Endothelial cell of umbilical vein (primary cell): Measurements from ENCODE around the gene ZNF821. TPM values are rescaled to one million over a fixed set of nuclear protein-coding genes. Genes with fewer than 3 reads are reported as not detected.

Experiments used
- BruUV-seq: library from RNA; stranded (reverse); fragments of 400-500 nt; replicated peaks from 2 replicates; lab custom pipeline; 2021; lab: Mats Ljungman, UMichigan
- CTCF ChIA-PET: fragments of 300-600, 350-600 bp; sonication (Branson Sonifier 250); formaldehyde crosslinking; loops from one replicate; lab custom pipeline; 2021; ENCODE audit warnings: antibody characterized with exemption, inconsistent platforms; lab: Charles Lee
- POLR2A ChIA-PET: fragments of 300-600, 350-600 bp; sonication (Branson Sonifier 250); formaldehyde crosslinking; loops from one replicate; lab custom pipeline; 2021; ENCODE audit warnings: antibody characterized with exemption, inconsistent platforms; lab: Charles Lee
- DNase-seq: peaks from one replicate; pipeline ENCODE4 v3.0.0-alpha.2; 2011; ENCODE audit warnings: low read depth, low spot score
- FAIRE-seq: peaks from 2 replicates; lab custom pipeline; 2011; peaks lifted over from hg19 to GRCh38; lab: Jason Lieb, UNC
- H2AFZ ChIP-seq: 2 replicates; pipeline ENCODE4 v1.6.0; 2012; ENCODE audit warnings: low read depth, low read length, control low read depth, inconsistent platforms
- H3K27ac ChIP-seq: 2 replicates; pipeline ENCODE4 v1.5.1; 2011; ENCODE audit warnings: low read depth, mild to moderate bottlenecking, control low read depth, low read length, moderate library complexity; ENCODE audit not compliant: insufficient read depth
- H3K27me3 ChIP-seq, 2 experiments: 2 replicates each; pipeline versions ENCODE4 v1.6.0 to v1.6.1; 2011; ENCODE audit warnings: low read length in 2 of 2, mixed read lengths in 1 of 2; ENCODE audit not compliant: control insufficient read depth in 2 of 2, insufficient read depth in 2 of 2
- H3K36me3 ChIP-seq, 2 experiments: 2 replicates in 1 of 2; 3 replicates in 1 of 2; pipeline ENCODE4 v1.5.1; 2011; ENCODE audit warnings: low read length in 2 of 2, mild to moderate bottlenecking in 1 of 2, moderate library complexity in 1 of 2; ENCODE audit not compliant: control insufficient read depth in 2 of 2, insufficient read depth in 2 of 2; ENCODE audit errors: extremely low read depth in 1 of 2
- H3K4me1 ChIP-seq: 3 replicates; pipeline ENCODE4 v1.5.1; 2011; ENCODE audit warnings: mild to moderate bottlenecking, low read length; ENCODE audit not compliant: control insufficient read depth, insufficient read depth; ENCODE audit errors: extremely low read depth
- H3K4me2 ChIP-seq: 2 replicates; pipeline ENCODE4 v1.6.1; 2011; ENCODE audit warnings: low read length, control low read depth, mixed read lengths; ENCODE audit not compliant: insufficient read depth
- H3K4me3 ChIP-seq, 3 experiments: fragments of 200-600 bp in 1 of 3; sonication (generic), shearing (Covaris generic) in 1 of 3; replicated peaks in 1 of 3; 2 replicates each; pipeline ENCODE4 v1.5.1; 2011 to 2016; ENCODE audit warnings: control low read depth in 3 of 3, low read length in 3 of 3, mild to moderate bottlenecking in 2 of 3, inconsistent platforms in 1 of 3, low read depth in 1 of 3, moderate library complexity in 1 of 3; ENCODE audit not compliant: insufficient read depth in 1 of 3
- H3K79me2 ChIP-seq: 2 replicates; pipeline ENCODE4 v1.6.0; 2012; ENCODE audit warnings: low read length, inconsistent platforms; ENCODE audit not compliant: control insufficient read depth, insufficient read depth
- H3K9ac ChIP-seq: replicated peaks from 2 replicates; pipeline ENCODE3; 2011; ENCODE audit warnings: low read length, control low read depth; ENCODE audit not compliant: insufficient read depth; ENCODE audit errors: extremely low read depth
- H3K9me1 ChIP-seq: replicated peaks from 3 replicates; pipeline ENCODE4 v1.6.0; 2011; ENCODE audit warnings: mild to moderate bottlenecking, low read length; ENCODE audit not compliant: control insufficient read depth, insufficient read depth; ENCODE audit errors: extremely low read depth
- H3K9me3 ChIP-seq: replicated peaks from 2 replicates; pipeline ENCODE4 v1.5.1; 2012; ENCODE audit warnings: low read length, inconsistent platforms; ENCODE audit not compliant: control insufficient read depth, insufficient read depth
- H4K20me1 ChIP-seq: replicated peaks from 2 replicates; pipeline ENCODE3; 2011; ENCODE audit warnings: mild to moderate bottlenecking, low read length; ENCODE audit not compliant: control insufficient read depth, insufficient read depth; ENCODE audit errors: extremely low read depth
- CTCF ChIP-seq, 2 donors: IDR thresholded peaks; 1 replicate in 1 of 2; 2 replicates in 1 of 2; pipeline ENCODE4 v1.5.1; 2011; ENCODE audit warnings: low read length in 2 of 2, mild to moderate bottlenecking in 2 of 2, moderate library complexity in 2 of 2, control low read depth in 1 of 2, inconsistent platforms in 1 of 2, low read depth in 1 of 2; ENCODE audit not compliant: insufficient read depth in 1 of 2; ENCODE audit errors: extremely low read depth in 1 of 2
- EZH2 ChIP-seq: IDR thresholded peaks from 2 replicates; pipeline ENCODE4 v1.6.1; 2012; ENCODE audit warnings: borderline replicate concordance, low read depth, mild to moderate bottlenecking, moderate library complexity, low read length, inconsistent platforms; ENCODE audit not compliant: severe bottlenecking
- dilution Hi-C: fragments of 300-500 bp; cut with MboI; formaldehyde crosslinking; loops from one replicate; pipeline ENCODE4 v1.15.0; 2019; ENCODE audit warnings: low sequenced_read_pairs; ENCODE audit not compliant: extremely low pct_ligation_motif_present
- intact Hi-C: fragments of 100-400 bp; cut with micrococcal nuclease; formaldehyde crosslinking; loops from one replicate; pipeline ENCODE4 v1.10.0; 2022
- polyA plus RNA-seq, 4 experiments: library from polyadenylated mRNA; depleted of rRNA in 3 of 4; stranded (reverse) in 3 of 4; unstranded in 1 of 4; fragments of >200 nt; gene quantifications; 2 replicates each; pipeline versions ENCODE4 v1.2.1 to v1.2.3, GENCODE V29; 2011 to 2012; ENCODE audit warnings: missing spikeins in 1 of 4
- total RNA-seq: library from RNA; stranded (reverse); gene quantifications from 2 replicates; pipeline ENCODE4 v1.2.3, GENCODE V29; 2021

Gene ZNF821
- total and polyA plus RNA-seq, 2 donors (not counting 3 experiments of a cell fraction or from before 2014, with no cell fraction given): 7.3 to 8.1 TPM

- H3K79me2 ChIP-seq: peaks cover 65% of the 10 kb centered on the region
- peak overlapping the region; percentile 96 for H3K9ac ChIP-seq
- POLR2A ChIA-PET: interaction anchor here (0.6 kb wide), 1 partner anchor 9 kb away, joined by 6 read pairs; no protein-coding TSS in a partner anchor
- no peak overlapping the region for H3K27ac ChIP-seq
- H3K4me3 ChIP-seq: peak overlapping the region in 2 of 3 experiments; percentile 95 to 98
- H2AFZ ChIP-seq: no peak overlapping the region
- intact Hi-C loops (no loop called here), dilution Hi-C loops (no loop called here)
- H3K27me3 ChIP-seq: no peaks in the 10 kb centered on the region
- no peaks in the 10 kb centered on the region for H3K9me1 ChIP-seq
- peak overlapping the region; percentile 93 for H3K4me2 ChIP-seq
- peaks cover 13% of the 10 kb centered on the region for H4K20me1 ChIP-seq
- H3K36me3 ChIP-seq: no peaks in the 10 kb centered on the region
- BruUV-seq: no TSS peak
- TF ChIP-seq EZH2 (no peak), CTCF (IDR thresholded peaks at IDR 0.05; ENCODE audit: extremely low read depth in 1 of 2, insufficient read depth in 1 of 2, low read depth in 1 of 2, low read length in 2 of 2) (no peak)
- FAIRE-seq (peak; percentile 55), DNase-seq (no peak)
- CTCF ChIA-PET: interaction anchor here (3.1 kb wide), 1 partner anchor 65 kb away, joined by 12 read pairs; no protein-coding TSS in a partner anchor
- H3K4me1 ChIP-seq: peaks cover 11% of the 10 kb centered on the region
- no peaks in the 10 kb centered on the region for H3K9me3 ChIP-seq
Measured at GRCh38 chr16:71896764-71897368, 12.9 kb upstream of the ZNF821 start.
